HepG2 (cell line): ENCODE data around the gene KDM1B. TPM values are rescaled to one million over a fixed set of nuclear protein-coding genes. Genes with fewer than 3 reads are reported as not detected.
A peak's percentile ranks its signal among the peaks of the same experiment; 100 is the strongest.

Experiments
- ATAC-seq: fragments of 200-7000 bp; cut with Tn5 transposase; 3 replicates; pipeline ENCODE4 v1.9.1; 2020; ENCODE audit warnings: mild to moderate bottlenecking, moderate library complexity
- BruUV-seq: library from RNA; stranded (reverse); fragments of 400-500 nt; replicated peaks from 2 replicates; lab custom pipeline; 2021; lab: Mats Ljungman, UMichigan
- CTCF ChIA-PET: fragments of 300-600 bp; formaldehyde crosslinking; extraction: SDS; loops from one replicate; lab custom pipeline; 2021; ENCODE audit warnings: low total read pairs, inconsistent platforms, low intra/inter-chr PET ratio; lab: Yijun Ruan, JAX
- POLR2A ChIA-PET: fragments of 350-600 bp; sonication (Branson Sonifier 250); formaldehyde crosslinking; loops from one replicate; lab custom pipeline; 2020; ENCODE audit warnings: antibody characterized with exemption, inconsistent platforms; lab: Yijun Ruan, JAX
- DNase-seq: peaks from one replicate; pipeline ENCODE4 v3.0.0-alpha.2; 2015; ENCODE audit warnings: low spot score
- FAIRE-seq: peaks from 3 replicates; lab custom pipeline; 2011; peaks lifted over from hg19 to GRCh38; lab: Jason Lieb, UNC
- H2AFZ ChIP-seq: one replicate; pipeline ENCODE4 v1.6.1; 2011; ENCODE audit warnings: low read length, inconsistent platforms
- H3K27ac ChIP-seq: fragments of 300-600 bp; 3 replicates; pipeline ENCODE4 v1.8.0; 2011; ENCODE audit warnings: mixed run types, mild to moderate bottlenecking, mixed read lengths, low read length, inconsistent platforms; ENCODE audit not compliant: insufficient read depth; ENCODE audit errors: extremely low read length
- H3K27me3 ChIP-seq, 2 experiments: fragments of 200-600 bp in 1 of 2; 2 replicates in 1 of 2; 3 replicates in 1 of 2; pipeline versions ENCODE4 v1.6.0 to v1.8.0; 2011; ENCODE audit warnings: low read length in 2 of 2, mild to moderate bottlenecking in 2 of 2, moderate library complexity in 2 of 2, inconsistent platforms in 1 of 2; ENCODE audit not compliant: insufficient read depth in 2 of 2, control insufficient read depth in 1 of 2
- H3K36me3 ChIP-seq, 2 experiments: fragments of 200-600 bp in 1 of 2; replicated peaks in 1 of 2; 2 replicates in 1 of 2; 3 replicates in 1 of 2; pipeline versions ENCODE4 v1.5.1 to v1.8.0; 2011; ENCODE audit warnings: low read length in 2 of 2, inconsistent platforms in 1 of 2; ENCODE audit not compliant: insufficient read depth in 2 of 2, control insufficient read depth in 1 of 2
- H3K4me1 ChIP-seq: 2 replicates; pipeline ENCODE4 v1.5.1; 2012; ENCODE audit warnings: low read length, inconsistent platforms; ENCODE audit not compliant: insufficient read depth
- H3K4me2 ChIP-seq: 2 replicates; pipeline ENCODE4 v1.6.0; 2011; ENCODE audit warnings: low read depth, low read length, inconsistent platforms
- H3K4me3 ChIP-seq, 3 experiments: fragments of 200-600 bp in 1 of 3; sonication (generic), shearing (Covaris generic) in 1 of 3; replicated peaks in 1 of 3; 2 replicates each; pipeline ENCODE4 v1.5.1; 2011 to 2016; ENCODE audit warnings: low read length in 3 of 3, inconsistent platforms in 2 of 3, low read depth in 2 of 3, mild to moderate bottlenecking in 2 of 3, control low read depth in 1 of 3, mixed read lengths in 1 of 3; ENCODE audit not compliant: insufficient read depth in 1 of 3
- H3K79me2 ChIP-seq: one replicate; pipeline ENCODE4 v1.6.1; 2011; ENCODE audit warnings: low read length, inconsistent platforms; ENCODE audit not compliant: insufficient read depth
- H3K9ac ChIP-seq: 2 replicates; pipeline ENCODE4 v1.6.0; 2011; ENCODE audit warnings: mild to moderate bottlenecking, low read depth, low read length, inconsistent platforms; ENCODE audit not compliant: insufficient read depth
- H3K9me3 ChIP-seq: 2 replicates; pipeline ENCODE4 v1.5.1; 2012; ENCODE audit warnings: mild to moderate bottlenecking, low read length
- H4K20me1 ChIP-seq: 2 replicates; pipeline ENCODE4 v1.6.0; 2011; ENCODE audit warnings: inconsistent platforms, mild to moderate bottlenecking, low read length, moderate library complexity; ENCODE audit not compliant: insufficient read depth
- CEBPB ChIP-seq: IDR thresholded peaks from 2 replicates; pipeline ENCODE4 v1.6.1; 2011; ENCODE audit warnings: low read depth, low read length, improper control_type of control experiment, borderline replicate concordance
- CEBPG ChIP-seq: IDR thresholded peaks from 2 replicates; pipeline ENCODE4 v1.6.1; 2016
- EP300 ChIP-seq, 3 experiments: sonication (generic) in 1 of 3; formaldehyde crosslinking in 1 of 3; IDR thresholded peaks; 2 replicates each; pipeline versions ENCODE4 v1.5.1 to v1.6.1; 2011 to 2020; ENCODE audit warnings: low read depth in 2 of 3, low read length in 2 of 3, borderline replicate concordance in 1 of 3, improper control_type of control experiment in 1 of 3, mild to moderate bottlenecking in 1 of 3, missing genetic modification reagents in 1 of 3, moderate library complexity in 1 of 3
- FOSL2 ChIP-seq: sonication (generic); formaldehyde crosslinking; IDR thresholded peaks from 2 replicates; pipeline ENCODE4 v1.4.0; 2020; ENCODE audit warnings: missing genetic modification reagents
- NCOR1 ChIP-seq: fragments of 200-600 bp; sonication (generic); IDR thresholded peaks from 2 replicates; pipeline ENCODE4 v1.7.0; 2017; ENCODE audit warnings: antibody characterized with exemption, low read length, borderline replicate concordance
- SAP130 ChIP-seq: IDR thresholded peaks from 2 replicates; pipeline ENCODE4 v1.6.1; 2016; ENCODE audit warnings: low read depth
- TCF12 ChIP-seq, 2 experiments: fragments of 450-650 bp in 1 of 2; sonication (generic) in 1 of 2; formaldehyde crosslinking in 1 of 2; IDR thresholded peaks; 2 replicates each; pipeline versions ENCODE4 v1.6.1 to v1.8.0; 2017 to 2022; ENCODE audit warnings: antibody characterized with exemption in 1 of 2, mild to moderate bottlenecking in 1 of 2, missing genetic modification reagents in 1 of 2, moderate library complexity in 1 of 2
- ZNF644 ChIP-seq: IDR thresholded peaks from 2 replicates; pipeline ENCODE4 v1.6.1; 2016; ENCODE audit warnings: low read depth
- WGBS: methylation state at CpG from one replicate; pipeline ENCODE4 v1.1.6; 2017; ENCODE audit warnings: low lambda C conversion rate; 5-methylcytosine and 5-hydroxymethylcytosine counted together
- in situ Hi-C: cut with HindIII; loops from 2 replicates; pipeline ENCODE4 v1.10.0; 2017; ENCODE audit warnings: low pct_unique_long_range_greater_than_20kb; ENCODE audit not compliant: extremely low pct_ligation_motif_present
- intact Hi-C: fragments of 100-400 bp; cut with micrococcal nuclease; formaldehyde crosslinking; loops from one replicate; pipeline ENCODE4 v1.10.0; 2022; ENCODE audit not compliant: unreplicated experiment
- polyA plus RNA-seq, 8 experiments: library from polyadenylated mRNA; depleted of rRNA in 3 of 8; stranded (reverse) in 7 of 8; unstranded in 1 of 8; fragments of >200 nt; fragmentation: Illumina TruSeq in 4 of 8; extraction: Trizol in 4 of 8; gene quantifications; 2 replicates each; pipeline versions ENCODE4 v1.2.1 to v1.2.3, GENCODE V29; 2011 to 2016; ENCODE audit warnings: low read depth in 4 of 8, missing spikeins in 1 of 8, mixed read lengths in 1 of 8; ENCODE audit not compliant: insufficient read depth in 1 of 8
- total RNA-seq, 5 experiments: library from RNA; depleted of rRNA; stranded (reverse); fragments of >200 nt; fragmentation: Illumina TruSeq; extraction: Trizol; gene quantifications; 2 replicates each; pipeline ENCODE4 v1.2.3, GENCODE V29; 2016; ENCODE audit warnings: low read depth in 1 of 5
- TF ChIP-seq, protein P1 (sequence below), 2 experiments: fragments of 450-650 bp in 1 of 2; sonication (generic) in 1 of 2; formaldehyde crosslinking; IDR thresholded peaks; 2 replicates each; pipeline versions ENCODE4 v1.5.0 to v1.8.0; 2020 to 2022; ENCODE audit warnings: mild to moderate bottlenecking in 1 of 2, missing genetic modification reagents in 1 of 2
- TF ChIP-seq, protein P2 (sequence below): IDR thresholded peaks from 2 replicates; pipeline ENCODE4 v1.6.1; 2016; ENCODE audit warnings: low read depth

KDM1B gene
- total and polyA plus RNA-seq, 2 of the 13 experiments (the other 11 are each of a cell fraction or from before 2014, with no cell fraction given) = 9.8 to 13.2 TPM

DNA sequence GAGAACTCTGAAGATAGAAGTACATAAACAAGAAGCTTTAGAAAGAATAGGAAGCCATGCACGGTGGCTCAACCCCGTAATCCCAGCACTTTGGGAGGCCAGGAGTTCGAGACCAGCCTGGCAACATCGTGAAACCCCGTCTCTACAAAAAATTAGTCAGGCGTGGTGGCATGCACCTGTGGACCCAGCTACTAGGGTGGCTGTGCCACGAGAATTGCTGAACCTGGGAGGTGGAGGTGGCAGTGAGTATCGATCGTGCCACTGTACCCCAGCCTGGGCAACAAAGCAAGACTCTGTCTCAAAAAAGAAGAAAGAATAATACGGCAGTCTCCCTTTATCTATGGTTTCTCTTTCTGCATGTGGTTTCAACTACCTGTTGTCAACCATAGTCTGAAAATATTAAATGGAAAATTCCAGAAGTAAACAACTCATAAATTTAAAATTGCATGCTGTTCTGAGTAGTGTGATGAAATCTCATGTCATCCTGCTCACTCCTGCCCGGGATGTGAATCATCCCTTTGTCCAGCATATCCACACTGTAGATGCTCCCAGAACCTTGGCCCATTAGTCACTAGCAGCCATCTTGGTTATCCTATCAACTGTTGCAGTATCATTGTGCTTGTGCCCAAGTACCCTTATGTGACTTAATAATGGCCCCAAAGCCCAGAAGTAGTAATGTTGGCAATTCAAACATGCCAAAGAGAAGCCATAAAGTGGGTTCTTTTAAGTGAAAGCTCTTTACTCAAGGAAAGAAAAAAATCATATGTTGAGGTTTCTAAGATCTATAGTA lies 87.0 kb downstream of the KDM1B start:
- H3K4me2 ChIP-seq = no peak overlapping the region
- H3K4me1 ChIP-seq = peaks cover 27% of the 10 kb centered on the region
- BruUV-seq = no TSS peak
- ChIA-PET POLR2A (interaction anchor here (1.1 kb wide), 1 partner anchor 22 kb away, joined by 3 read pairs; the partner anchor contains the start of gene DEK), CTCF (no interaction called here)
- peak; percentile 47; the same call in 1 of the 2 replicates for TF ChIP-seq CEBPB
- TF ChIP-seq CEBPG = peak; percentile 23; the same call in 1 of the 2 replicates
- TF ChIP-seq, protein P1, sequence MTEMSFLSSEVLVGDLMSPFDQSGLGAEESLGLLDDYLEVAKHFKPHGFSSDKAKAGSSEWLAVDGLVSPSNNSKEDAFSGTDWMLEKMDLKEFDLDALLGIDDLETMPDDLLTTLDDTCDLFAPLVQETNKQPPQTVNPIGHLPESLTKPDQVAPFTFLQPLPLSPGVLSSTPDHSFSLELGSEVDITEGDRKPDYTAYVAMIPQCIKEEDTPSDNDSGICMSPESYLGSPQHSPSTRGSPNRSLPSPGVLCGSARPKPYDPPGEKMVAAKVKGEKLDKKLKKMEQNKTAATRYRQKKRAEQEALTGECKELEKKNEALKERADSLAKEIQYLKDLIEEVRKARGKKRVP (CRISPR knock-in tag; IDR thresholded peaks at IDR 0.05) = peak in 1 of 2 experiments; percentile 86; a peak in 2 of 4 replicates
- TF ChIP-seq FOSL2 (CRISPR knock-in tag) = peak; percentile 90
- no peak for TF ChIP-seq NCOR1
- TF ChIP-seq, protein P2, sequence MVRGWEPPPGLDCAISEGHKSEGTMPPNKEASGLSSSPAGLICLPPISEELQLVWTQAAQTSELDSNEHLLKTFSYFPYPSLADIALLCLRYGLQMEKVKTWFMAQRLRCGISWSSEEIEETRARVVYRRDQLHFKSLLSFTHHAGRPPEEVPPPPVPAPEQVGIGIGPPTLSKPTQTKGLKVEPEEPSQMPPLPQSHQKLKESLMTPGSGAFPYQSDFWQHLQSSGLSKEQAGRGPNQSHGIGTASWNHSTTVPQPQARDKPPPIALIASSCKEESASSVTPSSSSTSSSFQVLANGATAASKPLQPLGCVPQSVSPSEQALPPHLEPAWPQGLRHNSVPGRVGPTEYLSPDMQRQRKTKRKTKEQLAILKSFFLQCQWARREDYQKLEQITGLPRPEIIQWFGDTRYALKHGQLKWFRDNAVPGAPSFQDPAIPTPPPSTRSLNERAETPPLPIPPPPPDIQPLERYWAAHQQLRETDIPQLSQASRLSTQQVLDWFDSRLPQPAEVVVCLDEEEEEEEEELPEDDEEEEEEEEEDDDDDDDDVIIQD (CRISPR knock-in tag) = peak; percentile 46; the same call in 1 of the 2 replicates
- peak; percentile 86 for TF ChIP-seq ZNF644
- peak; percentile 21; the same call in 1 of the 2 replicates for TF ChIP-seq SAP130 (CRISPR knock-in tag)
- no peak for TF ChIP-seq TCF12 (IDR thresholded peaks at IDR 0.05)
- no peak for TF ChIP-seq TCF12 (CRISPR knock-in tag; IDR thresholded peaks at IDR 0.05)
- TF ChIP-seq EP300 (IDR thresholded peaks at IDR 0.05; ENCODE audit: low read depth in 2 of 2, low read length in 2 of 2) = peak in 1 of 2 experiments; percentile 23; a peak in 1 of 4 replicates
- no peak for TF ChIP-seq EP300 (CRISPR knock-in tag; IDR thresholded peaks at IDR 0.05; ENCODE audit: borderline replicate concordance)
- DNase-seq (peak; percentile 62), ATAC-seq (peak; percentile 47), FAIRE-seq (no peak)
- no peak overlapping the region for H2AFZ ChIP-seq
- H3K27me3 ChIP-seq = no peaks in the 10 kb centered on the region
- peaks cover 17 to 76% of the 10 kb centered on the region in 2 experiments for H3K36me3 ChIP-seq
- WGBS = 95% methylated on average over 11 of the region's 11 CpGs
- no peak overlapping the region for H3K4me3 ChIP-seq
- no peaks in the 10 kb centered on the region for H3K9me3 ChIP-seq
- in situ Hi-C loops = no loop called here
- intact Hi-C loops = no loop called here
- no peak overlapping the region for H3K9ac ChIP-seq
- H3K79me2 ChIP-seq = peaks cover 10% of the 10 kb centered on the region
- peak overlapping the region; percentile 7 for H3K27ac ChIP-seq
- H4K20me1 ChIP-seq = no peaks in the 10 kb centered on the region
